ENCODE data around the gene NUP62. TPM values are rescaled to one million over a fixed set of nuclear protein-coding genes. Genes with fewer than 3 reads are reported as not detected.

The NUP62 gene
- total RNA-seq, 1 donor from 2014 or later, result 57.7 TPM

- TF ChIP-seq CTCF (IDR thresholded peaks at IDR 0.05), result peak; percentile 1
- no peak overlapping the region for H3K27ac Mint-ChIP-seq (ENCODE audit: unreplicated experiment)
- peaks cover 8% of the 10 kb centered on the region for H3K4me1 Mint-ChIP-seq (ENCODE audit: unreplicated experiment)
- no peaks in the 10 kb centered on the region for H3K9me3 Mint-ChIP-seq (ENCODE audit: unreplicated experiment)
- peak overlapping the region; percentile 60 for H3K4me3 Mint-ChIP-seq (ENCODE audit: unreplicated experiment)
- H3K36me3 Mint-ChIP-seq (ENCODE audit: unreplicated experiment), result no peaks in the 10 kb centered on the region
- DNase-seq (ENCODE audit: extremely low spot score, unreplicated experiment), result no peak
- peaks cover 6% of the 10 kb centered on the region for H3K27me3 Mint-ChIP-seq (ENCODE audit: unreplicated experiment)
Measured at GRCh38 chr19:49890349-49891311, 38.7 kb downstream of the NUP62 start.

GRCh38 chr19:49889687-49890348, 39.5 kb downstream of the NUP62 start:
- peaks cover 2% of the 10 kb centered on the region for H3K36me3 Mint-ChIP-seq (ENCODE audit: unreplicated experiment)
- no peaks in the 10 kb centered on the region for H3K9me3 Mint-ChIP-seq (ENCODE audit: unreplicated experiment)
- H3K27me3 Mint-ChIP-seq (ENCODE audit: unreplicated experiment), result peaks cover 6% of the 10 kb centered on the region
- H3K4me1 Mint-ChIP-seq (ENCODE audit: unreplicated experiment), result peaks cover 8% of the 10 kb centered on the region
- H3K4me3 Mint-ChIP-seq (ENCODE audit: unreplicated experiment), result peak overlapping the region; percentile 60
- no peak overlapping the region for H3K27ac Mint-ChIP-seq (ENCODE audit: unreplicated experiment)
- no peak for DNase-seq (ENCODE audit: extremely low spot score, unreplicated experiment)
- TF ChIP-seq CTCF (IDR thresholded peaks at IDR 0.05), result peak; percentile 75

GRCh38 chr19:49889038-49889686, 40.1 kb downstream of the NUP62 start:
- DNase-seq (ENCODE audit: extremely low spot score, unreplicated experiment), result no peak
- H3K9me3 Mint-ChIP-seq (ENCODE audit: unreplicated experiment), result no peaks in the 10 kb centered on the region
- H3K4me3 Mint-ChIP-seq (ENCODE audit: unreplicated experiment), result no peak overlapping the region
- peaks cover 7% of the 10 kb centered on the region for H3K36me3 Mint-ChIP-seq (ENCODE audit: unreplicated experiment)
- H3K27me3 Mint-ChIP-seq (ENCODE audit: unreplicated experiment), result peaks cover 6% of the 10 kb centered on the region
- peaks cover 8% of the 10 kb centered on the region for H3K4me1 Mint-ChIP-seq (ENCODE audit: unreplicated experiment)
- H3K27ac Mint-ChIP-seq (ENCODE audit: unreplicated experiment), result no peak overlapping the region
- no peak for TF ChIP-seq CTCF (IDR thresholded peaks at IDR 0.05)

- no peak for TF ChIP-seq CTCF (IDR thresholded peaks at IDR 0.05)
- Mint-ChIP-seq H3K27me3 (ENCODE audit: unreplicated experiment) (peaks cover 6% of the 10 kb centered on the region), H3K36me3 (ENCODE audit: unreplicated experiment) (peaks cover 11% of the 10 kb centered on the region), H3K4me3 (ENCODE audit: unreplicated experiment) (no peak overlapping the region), H3K4me1 (ENCODE audit: unreplicated experiment) (peaks cover 8% of the 10 kb centered on the region), H3K27ac (ENCODE audit: unreplicated experiment) (no peak overlapping the region), H3K9me3 (ENCODE audit: unreplicated experiment) (no peaks in the 10 kb centered on the region)
- DNase-seq (ENCODE audit: extremely low spot score, unreplicated experiment), result no peak
Measured at GRCh38 chr19:49888510-49888824, 40.8 kb downstream of the NUP62 start.

Data from osteocyte (in vitro differentiated cells).